PC-9 (cell line): ENCODE measurements around the gene GPR153. TPM values are rescaled to one million over a fixed set of nuclear protein-coding genes. Genes with fewer than 3 reads are reported as not detected.
A peak's percentile ranks its signal among the peaks of the same experiment; 100 is the strongest.

Source experiments
- BruUV-seq: library from RNA; stranded (reverse); fragments of 400-500 nt; replicated peaks from 2 replicates; lab custom pipeline; 2021; lab: Mats Ljungman, UMichigan
- CTCF ChIA-PET: fragments of 300-600 bp; sonication (Branson Sonifier 250); formaldehyde crosslinking; loops from one replicate; lab custom pipeline; 2022; ENCODE audit warnings: antibody characterized with exemption; lab: Charles Lee
- POLR2A ChIA-PET: fragments of 300-600 bp; sonication (Branson Sonifier 250); formaldehyde crosslinking; loops from one replicate; lab custom pipeline; 2022; ENCODE audit warnings: antibody characterized with exemption; ENCODE audit not compliant: unreplicated experiment; lab: Charles Lee
- DNase-seq, 2 experiments: peaks; one replicate each; pipeline versions ENCODE4 v3.0.0 to v3.0.0-alpha.2; 2015 to 2022; ENCODE audit warnings: mixed read lengths in 1 of 2
- H2AFZ ChIP-seq: fragments of 200-600 bp; sonication (generic); 2 replicates; pipeline ENCODE4 v1.8.1; 2017; ENCODE audit warnings: antibody characterized with exemption
- H3F3A ChIP-seq: fragments of 200-600 bp; sonication (generic); 2 replicates; pipeline ENCODE4 v1.8.1; 2017; ENCODE audit warnings: antibody characterized with exemption, mild to moderate bottlenecking, low read depth; ENCODE audit not compliant: insufficient read depth
- H3K27ac ChIP-seq: fragments of 200-600 bp; sonication (generic); 2 replicates; pipeline ENCODE4 v1.6.1; 2016; ENCODE audit warnings: mixed run types
- H3K27me3 ChIP-seq: fragments of 200-600 bp; sonication (generic); 2 replicates; pipeline ENCODE4 v1.6.1; 2016; ENCODE audit warnings: low read depth, mixed run types; ENCODE audit not compliant: insufficient read depth
- H3K36me3 ChIP-seq: fragments of 200-600 bp; sonication (generic); 2 replicates; pipeline ENCODE4 v1.6.1; 2016; ENCODE audit warnings: low read depth, mixed run types
- H3K4me1 ChIP-seq: fragments of 200-600 bp; sonication (generic); replicated peaks from 2 replicates; pipeline ENCODE4 v1.6.1; 2016; ENCODE audit warnings: mixed run types; ENCODE audit not compliant: insufficient read depth
- H3K4me2 ChIP-seq: fragments of 200-600 bp; sonication (generic); 2 replicates; pipeline ENCODE4 v1.6.1; 2017; ENCODE audit warnings: mixed run types
- H3K4me3 ChIP-seq: fragments of 200-600 bp; sonication (generic); 2 replicates; pipeline ENCODE4 v1.6.1; 2016; ENCODE audit warnings: mixed run types
- H3K79me2 ChIP-seq: fragments of 200-600 bp; sonication (generic); 2 replicates; pipeline ENCODE4 v1.6.1; 2017; ENCODE audit warnings: low read depth, mixed run types
- H3K9me2 ChIP-seq: fragments of 200-600 bp; sonication (generic); 2 replicates; pipeline ENCODE4 v1.8.1; 2017; ENCODE audit warnings: mild to moderate bottlenecking; ENCODE audit not compliant: insufficient read depth
- H3K9me3 ChIP-seq: fragments of 200-600 bp; sonication (generic); 2 replicates; pipeline ENCODE4 v1.8.1; 2016; ENCODE audit warnings: low read depth; ENCODE audit not compliant: insufficient read depth
- H4K20me1 ChIP-seq: fragments of 200-600 bp; sonication (generic); 2 replicates; pipeline ENCODE4 v1.8.1; 2017; ENCODE audit not compliant: insufficient read depth
- EZH2 ChIP-seq: fragments of 200-600 bp; sonication (generic); IDR thresholded peaks from 2 replicates; pipeline ENCODE4 v1.8.0; 2017; ENCODE audit warnings: antibody characterized with exemption, low read depth
- intact Hi-C: fragments of 100-400 bp; cut with micrococcal nuclease; formaldehyde crosslinking; loops from one replicate; pipeline ENCODE4 v1.10.0; 2022; ENCODE audit not compliant: unreplicated experiment
- total RNA-seq: library from RNA; stranded (reverse); gene quantifications from 2 replicates; pipeline ENCODE4 v1.2.3, GENCODE V29; 2021
- TF ChIP-seq, protein P1 (sequence below): fragments of 200-600 bp; sonication (generic); conservative IDR thresholded peaks from 2 replicates; pipeline ENCODE4 v1.6.1; 2017; ENCODE audit warnings: mixed run types, antibody characterized with exemption, mild to moderate bottlenecking, moderate library complexity

The GPR153 gene
- total RNA-seq, 1 experiment from 2014 or later, result 8.0 TPM

DNA sequence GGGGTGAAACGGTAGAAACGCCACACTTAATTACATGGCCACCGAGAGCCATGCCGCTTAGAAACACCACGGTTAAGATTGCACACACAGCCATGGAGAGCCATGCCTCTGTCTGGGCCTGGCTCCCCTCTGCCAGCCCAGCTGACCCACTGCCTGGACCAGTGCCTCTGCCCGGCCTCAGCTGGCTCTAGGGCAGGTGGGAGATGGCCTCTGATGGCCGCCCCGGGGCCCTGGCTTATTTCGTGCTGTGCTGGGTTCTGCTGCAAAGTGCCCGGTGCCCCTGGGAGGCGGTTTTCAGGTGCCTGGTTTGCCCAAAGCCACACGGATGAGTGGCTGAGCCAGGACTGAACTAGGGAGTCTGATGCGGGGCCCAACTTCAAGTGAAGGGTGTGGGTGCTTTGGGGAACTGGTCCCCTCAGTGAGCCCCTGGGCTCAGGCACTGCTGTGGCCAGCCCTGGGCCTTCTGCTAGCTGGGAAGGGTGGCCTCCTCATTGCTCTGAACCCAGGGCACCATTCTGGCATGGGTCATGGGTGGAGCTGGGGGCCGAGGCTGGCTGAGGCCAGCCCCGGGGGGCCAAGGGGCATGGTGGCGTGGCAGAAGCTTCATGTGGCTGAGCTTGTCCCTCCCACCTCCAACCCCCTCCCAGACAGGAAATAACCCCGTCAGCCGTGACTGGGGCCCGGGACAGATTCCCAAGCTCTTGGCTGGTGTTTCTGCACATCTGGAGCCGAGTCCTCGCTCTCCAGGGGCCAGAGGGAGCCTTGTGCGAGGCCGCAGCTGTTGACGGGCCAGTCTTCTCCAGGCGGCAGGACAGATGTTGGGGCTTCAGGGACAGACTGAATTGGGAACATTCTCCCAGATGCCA, 1.9 kb upstream of the GPR153 start:
- Histone ChIP-seq H3K27me3 (no peaks in the 10 kb centered on the region), H3K36me3 (no peaks in the 10 kb centered on the region), H3K79me2 (no peaks in the 10 kb centered on the region), H3F3A (0 out of 2 replicates have a peak, but pooled peaks cover 5% of the 10 kb centered on the region), H3K4me3 (no peak overlapping the region), H4K20me1 (no peaks in the 10 kb centered on the region), H3K27ac (no peak overlapping the region), H3K4me1 (no peaks in the 10 kb centered on the region), H2AFZ (no peak overlapping the region), H3K9me2 (no peaks in the 10 kb centered on the region), H3K9me3 (no peaks in the 10 kb centered on the region), H3K4me2 (no peak overlapping the region)
- no TSS peak for BruUV-seq
- CTCF ChIA-PET, result no interaction called here
- DNase-seq, result no peak
- TF ChIP-seq, protein P1, sequence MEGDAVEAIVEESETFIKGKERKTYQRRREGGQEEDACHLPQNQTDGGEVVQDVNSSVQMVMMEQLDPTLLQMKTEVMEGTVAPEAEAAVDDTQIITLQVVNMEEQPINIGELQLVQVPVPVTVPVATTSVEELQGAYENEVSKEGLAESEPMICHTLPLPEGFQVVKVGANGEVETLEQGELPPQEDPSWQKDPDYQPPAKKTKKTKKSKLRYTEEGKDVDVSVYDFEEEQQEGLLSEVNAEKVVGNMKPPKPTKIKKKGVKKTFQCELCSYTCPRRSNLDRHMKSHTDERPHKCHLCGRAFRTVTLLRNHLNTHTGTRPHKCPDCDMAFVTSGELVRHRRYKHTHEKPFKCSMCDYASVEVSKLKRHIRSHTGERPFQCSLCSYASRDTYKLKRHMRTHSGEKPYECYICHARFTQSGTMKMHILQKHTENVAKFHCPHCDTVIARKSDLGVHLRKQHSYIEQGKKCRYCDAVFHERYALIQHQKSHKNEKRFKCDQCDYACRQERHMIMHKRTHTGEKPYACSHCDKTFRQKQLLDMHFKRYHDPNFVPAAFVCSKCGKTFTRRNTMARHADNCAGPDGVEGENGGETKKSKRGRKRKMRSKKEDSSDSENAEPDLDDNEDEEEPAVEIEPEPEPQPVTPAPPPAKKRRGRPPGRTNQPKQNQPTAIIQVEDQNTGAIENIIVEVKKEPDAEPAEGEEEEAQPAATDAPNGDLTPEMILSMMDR, result no peak
- no peak for TF ChIP-seq EZH2
- POLR2A ChIA-PET, result no interaction called here
- intact Hi-C loops, result loop anchor here (5.0 kb wide), 3 partner anchors 40 to 140 kb away; no protein-coding TSS in a partner anchor

DNA sequence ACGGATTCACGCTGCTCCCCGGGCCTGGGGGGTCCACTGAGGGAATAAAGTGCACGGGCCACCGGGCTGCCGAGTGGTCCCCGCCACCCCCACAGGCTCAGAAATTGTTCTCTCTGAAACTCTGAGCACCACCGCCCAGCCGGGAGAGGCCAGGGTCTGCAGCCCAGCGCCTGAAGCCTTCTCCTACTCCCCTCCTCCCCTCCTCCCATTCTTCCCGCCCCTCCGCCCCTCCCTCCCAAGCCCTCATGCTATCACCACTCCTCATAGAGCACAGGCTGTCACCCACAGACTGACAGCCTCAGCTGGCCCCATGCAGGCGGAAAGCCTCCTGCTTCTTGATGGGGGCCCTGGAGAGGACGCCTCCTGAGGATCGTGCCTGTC, 707 bp upstream of the GPR153 start:
- POLR2A ChIA-PET, result interaction anchor here (0.6 kb wide), 1 partner anchor 259 kb away, joined by 3 read pairs; no protein-coding TSS in a partner anchor
- Histone ChIP-seq H3K36me3 (no peaks in the 10 kb centered on the region), H3F3A (0 out of 2 replicates have a peak, but pooled peaks cover 5% of the 10 kb centered on the region), H2AFZ (no peak overlapping the region), H3K27me3 (no peaks in the 10 kb centered on the region), H3K4me1 (no peaks in the 10 kb centered on the region), H3K9me2 (no peaks in the 10 kb centered on the region), H4K20me1 (no peaks in the 10 kb centered on the region), H3K4me3 (no peak overlapping the region), H3K9me3 (no peaks in the 10 kb centered on the region), H3K4me2 (peak overlapping the region; percentile 79; the same call in 1 of the 2 replicates), H3K27ac (no peak overlapping the region), H3K79me2 (no peaks in the 10 kb centered on the region)
- intact Hi-C loops, result loop anchor here (5.0 kb wide), 3 partner anchors 41 to 141 kb away; no protein-coding TSS in a partner anchor
- DNase-seq, result no peak
- no TSS peak for BruUV-seq
- CTCF ChIA-PET, result no interaction called here
- TF ChIP-seq, protein P1, result no peak
- TF ChIP-seq EZH2, result no peak

DNA sequence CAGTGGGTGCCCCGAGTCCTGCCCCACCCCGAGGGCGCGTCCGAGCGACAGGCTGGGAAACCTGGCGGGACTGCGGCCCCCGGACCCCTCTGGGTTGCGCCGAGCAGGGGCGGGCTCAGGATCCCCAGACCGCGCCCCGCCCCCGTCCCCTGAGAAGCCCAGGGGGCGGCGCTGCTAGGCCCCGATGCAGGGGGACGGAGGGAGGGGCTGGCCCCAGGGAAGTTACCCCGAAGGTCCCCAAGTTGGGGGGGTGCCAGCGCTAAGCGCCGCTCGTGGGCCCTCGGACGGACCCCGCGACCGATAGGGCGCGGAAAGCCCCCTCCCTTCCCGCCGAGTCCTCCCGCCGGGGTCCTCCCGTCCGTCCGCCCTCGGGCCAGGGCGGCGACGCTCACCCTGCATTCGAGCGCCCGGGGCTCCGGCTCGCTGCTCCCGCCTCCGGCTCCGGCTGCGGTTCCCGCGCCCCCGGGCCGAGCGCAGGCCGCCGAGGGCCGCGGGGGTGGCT, 414 bp downstream of the GPR153 start:
- H4K20me1 ChIP-seq, result no peaks in the 10 kb centered on the region
- H3K9me2 ChIP-seq, result no peaks in the 10 kb centered on the region
- H3K27me3 ChIP-seq, result no peaks in the 10 kb centered on the region
- H3K4me2 ChIP-seq, result peak overlapping the region; percentile 62
- TF ChIP-seq, protein P1, result no peak
- TF ChIP-seq EZH2, result no peak
- peak in 1 of 2 experiments; percentile 25 for DNase-seq
- H3K4me1 ChIP-seq, result no peaks in the 10 kb centered on the region
- no peaks in the 10 kb centered on the region for H3K9me3 ChIP-seq
- no TSS peak for BruUV-seq
- no peaks in the 10 kb centered on the region for H3K79me2 ChIP-seq
- H3K27ac ChIP-seq, result no peak overlapping the region
- intact Hi-C loops, result loop anchor here (5.0 kb wide), 3 partner anchors 42 to 142 kb away; no protein-coding TSS in a partner anchor
- ChIA-PET CTCF (no interaction called here), POLR2A (no interaction called here)
- no peaks in the 10 kb centered on the region for H3K36me3 ChIP-seq
- H3F3A ChIP-seq, result 0 out of 2 replicates have a peak, but pooled peaks cover 5% of the 10 kb centered on the region
- H2AFZ ChIP-seq, result no peak overlapping the region
- peak overlapping the region; percentile 54; the same call in 1 of the 2 replicates for H3K4me3 ChIP-seq
